ENCODE data around the gene OGFOD1.

DNA sequence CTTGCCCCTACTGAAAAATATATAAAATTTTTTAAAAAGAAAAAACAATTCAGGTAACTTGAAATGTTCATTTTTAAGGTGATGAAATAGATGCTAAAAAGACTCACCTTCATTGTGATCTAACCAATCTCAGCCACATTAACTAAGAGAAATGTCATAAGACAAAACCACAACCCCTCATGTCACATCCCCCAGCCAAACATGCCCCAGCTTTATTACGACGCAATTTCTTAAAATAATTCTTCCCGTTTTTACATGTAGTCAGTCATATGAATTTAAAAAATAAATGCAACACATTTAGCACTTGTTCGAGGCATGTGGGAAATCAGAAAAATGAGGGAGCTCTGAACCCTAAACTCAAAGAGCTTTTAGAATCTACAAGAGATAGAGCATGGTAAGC, 35.5 kb upstream of the OGFOD1 start:
- TF ChIP-seq, protein P1, sequence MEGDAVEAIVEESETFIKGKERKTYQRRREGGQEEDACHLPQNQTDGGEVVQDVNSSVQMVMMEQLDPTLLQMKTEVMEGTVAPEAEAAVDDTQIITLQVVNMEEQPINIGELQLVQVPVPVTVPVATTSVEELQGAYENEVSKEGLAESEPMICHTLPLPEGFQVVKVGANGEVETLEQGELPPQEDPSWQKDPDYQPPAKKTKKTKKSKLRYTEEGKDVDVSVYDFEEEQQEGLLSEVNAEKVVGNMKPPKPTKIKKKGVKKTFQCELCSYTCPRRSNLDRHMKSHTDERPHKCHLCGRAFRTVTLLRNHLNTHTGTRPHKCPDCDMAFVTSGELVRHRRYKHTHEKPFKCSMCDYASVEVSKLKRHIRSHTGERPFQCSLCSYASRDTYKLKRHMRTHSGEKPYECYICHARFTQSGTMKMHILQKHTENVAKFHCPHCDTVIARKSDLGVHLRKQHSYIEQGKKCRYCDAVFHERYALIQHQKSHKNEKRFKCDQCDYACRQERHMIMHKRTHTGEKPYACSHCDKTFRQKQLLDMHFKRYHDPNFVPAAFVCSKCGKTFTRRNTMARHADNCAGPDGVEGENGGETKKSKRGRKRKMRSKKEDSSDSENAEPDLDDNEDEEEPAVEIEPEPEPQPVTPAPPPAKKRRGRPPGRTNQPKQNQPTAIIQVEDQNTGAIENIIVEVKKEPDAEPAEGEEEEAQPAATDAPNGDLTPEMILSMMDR (IDR thresholded peaks at IDR 0.05) = no peak
- TF ChIP-seq POLR2A (IDR thresholded peaks at IDR 0.05) = no peak

Measured in right lobe of liver (tissue), 4 donors.